PC-3 (cell line): Measurements from ENCODE around the gene RNF212B. TPM values are rescaled to one million over a fixed set of nuclear protein-coding genes. Genes with fewer than 3 reads are reported as not detected.

Source experiments
- ATAC-seq: fragments of 200-7000 bp; cut with Tn5 transposase; 2 replicates; pipeline ENCODE4 v1.9.1; 2020; ENCODE audit warnings: mild to moderate bottlenecking, moderate library complexity
- Bru-seq: library from RNA; stranded (reverse); fragments of 400-500 nt; gene quantifications from one replicate; lab custom pipeline; 2021; lab: Mats Ljungman, UMichigan
- BruChase-seq, 2 experiments: library from RNA; stranded (reverse); fragments of 400-500 nt; gene quantifications; one replicate each; lab custom pipeline; 2021; lab: Mats Ljungman, UMichigan
- BruUV-seq: library from RNA; stranded (reverse); fragments of 400-500 nt; replicated peaks from 2 replicates; lab custom pipeline; 2021; lab: Mats Ljungman, UMichigan
- CTCF ChIA-PET: fragments of 300-600 bp; sonication (Branson Sonifier 250); formaldehyde crosslinking; loops from one replicate; lab custom pipeline; 2022; ENCODE audit warnings: antibody characterized with exemption; lab: Charles Lee
- POLR2A ChIA-PET: fragments of 300-600 bp; sonication (Branson Sonifier 250); formaldehyde crosslinking; loops from one replicate; lab custom pipeline; 2022; ENCODE audit warnings: antibody characterized with exemption; ENCODE audit not compliant: unreplicated experiment; lab: Charles Lee
- DNase-seq: peaks from one replicate; pipeline ENCODE4 v3.0.0-alpha.2; 2015
- H2AFZ ChIP-seq: fragments of 300-600 bp; sonication (generic); 2 replicates; pipeline ENCODE4 v1.6.0; 2016; ENCODE audit warnings: antibody characterized with exemption, low read length
- H3F3A ChIP-seq: fragments of 300-600 bp; sonication (generic); one replicate; pipeline ENCODE4 v1.6.0; 2017; ENCODE audit warnings: antibody characterized with exemption, low read length, control low read depth, mild to moderate bottlenecking; ENCODE audit not compliant: unreplicated experiment
- H3K27ac ChIP-seq: fragments of 300-600 bp; sonication (generic); 2 replicates; pipeline ENCODE4 v1.5.1; 2016; ENCODE audit warnings: mild to moderate bottlenecking, low read length
- H3K27me3 ChIP-seq: fragments of 300-600 bp; sonication (generic); 2 replicates; pipeline ENCODE4 v1.6.1; 2016; ENCODE audit warnings: low read length, mixed read lengths
- H3K36me3 ChIP-seq: fragments of 300-600 bp; sonication (generic); 2 replicates; pipeline ENCODE4 v1.6.1; 2016; ENCODE audit warnings: low read depth, mixed run types, low read length, mixed read lengths
- H3K4me1 ChIP-seq: fragments of 300-600 bp; sonication (generic); 2 replicates; pipeline ENCODE4 v1.5.1; 2016; ENCODE audit warnings: low read length; ENCODE audit not compliant: insufficient read depth
- H3K4me2 ChIP-seq: fragments of 300-600 bp; sonication (generic); 2 replicates; pipeline ENCODE4 v1.6.0; 2016; ENCODE audit warnings: low read length
- H3K4me3 ChIP-seq: fragments of 300-600 bp; sonication (generic); 2 replicates; pipeline ENCODE4 v1.5.1; 2016; ENCODE audit warnings: mild to moderate bottlenecking, low read length, mixed read lengths
- H3K79me2 ChIP-seq: fragments of 300-600 bp; sonication (generic); 2 replicates; pipeline ENCODE4 v1.6.1; 2017; ENCODE audit warnings: low read length, mixed read lengths
- H3K9ac ChIP-seq: fragments of 300-600 bp; sonication (generic); 2 replicates; pipeline ENCODE4 v1.6.0; 2016; ENCODE audit warnings: mild to moderate bottlenecking, low read length
- H3K9me2 ChIP-seq: fragments of 300-600 bp; sonication (generic); replicated peaks from 2 replicates; pipeline ENCODE4 v1.6.1; 2016; ENCODE audit warnings: mixed run types, low read length, mixed read lengths
- H3K9me3 ChIP-seq: fragments of 300-600 bp; sonication (generic); 2 replicates; pipeline ENCODE4 v1.6.1; 2016; ENCODE audit warnings: low read length, mixed read lengths
- H4K20me1 ChIP-seq: fragments of 300-600 bp; sonication (generic); 2 replicates; pipeline ENCODE4 v1.6.1; 2016; ENCODE audit warnings: low read length, mixed read lengths
- EZH2 ChIP-seq: fragments of 300-600 bp; sonication (generic); IDR thresholded peaks from one replicate; pipeline ENCODE4 v1.6.1; 2017; ENCODE audit warnings: antibody characterized with exemption, mild to moderate bottlenecking, low read length; ENCODE audit not compliant: unreplicated experiment
- EZH2phosphoT487 ChIP-seq: fragments of 300-600 bp; sonication (generic); IDR thresholded peaks from 2 replicates; pipeline ENCODE4 v1.6.1; 2018; ENCODE audit warnings: mild to moderate bottlenecking, antibody characterized with exemption, low read length, borderline replicate concordance
- intact Hi-C: fragments of 100-400 bp; cut with micrococcal nuclease; formaldehyde crosslinking; loops from 2 replicates; pipeline ENCODE4 v1.9.0; 2023
- long read RNA-seq: library from polyadenylated mRNA; unstranded; transcript quantifications from one replicate; pipeline ENCODE4 v2.0.0, GENCODE V29; 2021; ENCODE audit not compliant: unreplicated experiment
- total RNA-seq: library from RNA; depleted of rRNA; stranded (reverse); fragments of >200 nt; gene quantifications from 2 replicates; pipeline ENCODE4 v1.2.3, GENCODE V29; 2014; rRNA removed
- TF ChIP-seq, protein P1 (sequence below): fragments of 300-600 bp; sonication (generic); conservative IDR thresholded peaks from 2 replicates; pipeline ENCODE4 v1.5.1; 2017; ENCODE audit warnings: antibody characterized with exemption, low read depth, mild to moderate bottlenecking, low read length

The RNF212B gene, protein sequence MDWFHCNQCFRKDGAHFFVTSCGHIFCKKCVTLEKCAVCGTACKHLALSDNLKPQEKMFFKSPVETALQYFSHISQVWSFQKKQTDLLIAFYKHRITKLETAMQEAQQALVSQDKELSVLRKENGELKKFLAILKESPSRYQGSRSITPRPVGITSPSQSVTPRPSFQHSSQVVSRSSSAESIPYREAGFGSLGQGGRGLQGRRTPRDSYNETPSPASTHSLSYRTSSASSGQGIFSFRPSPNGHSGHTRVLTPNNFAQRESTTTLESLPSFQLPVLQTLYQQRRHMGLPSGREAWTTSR
- not detected in 2 replicates for total RNA-seq
- percentile 4 among the genes with signal in this experiment for Bru-seq, nascent RNA
- BruChase-seq, experiment 1, labeled RNA remaining after a 6-hour chase: not detected
- percentile 3 among the genes with signal in this experiment for BruChase-seq, experiment 2, labeled RNA remaining after a 2-hour chase
- long read RNA-seq, partial matches to known transcripts: 0 of 1 reads
- long read RNA-seq, other reads (novel, unspliced or antisense): 1 of 1 reads

DNA sequence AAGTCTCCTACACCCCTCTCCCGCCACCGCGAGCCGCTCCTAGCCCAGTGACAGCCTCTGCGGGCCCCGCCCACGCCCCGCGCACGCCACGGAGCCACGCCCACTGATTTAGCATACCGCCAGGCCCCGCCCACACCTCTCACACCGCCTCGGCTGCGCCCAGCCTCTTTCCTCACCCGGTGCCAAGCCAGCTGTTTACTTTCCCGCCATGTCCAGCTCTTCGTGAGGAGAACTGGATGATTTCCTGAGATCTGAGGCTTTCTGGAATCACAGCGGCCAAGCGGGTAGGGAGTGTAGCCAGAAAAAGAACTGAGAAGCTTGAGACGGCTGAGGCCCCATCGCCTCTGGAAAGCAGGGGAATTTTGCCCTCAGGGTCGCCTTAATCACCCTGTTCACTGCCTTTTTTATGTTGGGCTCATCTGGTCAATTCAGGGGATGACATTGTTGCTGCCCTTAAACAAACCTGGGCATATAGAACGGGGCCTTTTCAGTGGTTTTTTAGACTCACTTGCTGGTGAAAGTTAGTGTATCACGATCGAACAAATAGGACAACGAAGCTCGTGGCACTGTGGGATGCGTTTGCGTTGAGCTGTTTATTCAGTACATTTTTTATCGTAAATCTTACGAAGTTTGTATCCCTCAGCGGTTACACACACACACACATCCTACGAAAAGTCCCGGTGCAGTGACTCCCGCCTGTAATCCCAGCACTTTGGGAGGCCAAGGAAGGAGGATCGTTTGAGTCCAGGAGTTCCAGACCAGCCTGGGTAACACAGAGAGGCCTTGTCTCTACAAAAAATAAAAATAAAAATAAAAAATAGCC lies at the start of gene RNF212B:
Gene RNF212B (plus strand): TSS at position 165 of the 823 bp plus-strand sequence. CDS start 2,410 bp downstream, outside the sequence.
- Histone ChIP-seq H3K36me3 (no peaks in the 10 kb centered on the region), H3K79me2 (no peaks in the 10 kb centered on the region), H3K4me1 (no peaks in the 10 kb centered on the region), H3K9ac (no peak within 1 kb of the TSS), H3K27ac (no peak within 1 kb of the TSS), H3K4me3 (peak within 1 kb of the TSS; percentile 57), H3K9me2 (no peaks in the 10 kb centered on the region), H3K4me2 (peak within 1 kb of the TSS; percentile 79), H3F3A (no peaks in the 10 kb centered on the region), H2AFZ (peak within 1 kb of the TSS; percentile 87), H4K20me1 (no peaks in the 10 kb centered on the region), H3K27me3 (peaks cover 19% of the 10 kb centered on the region; the same call in 1 of the 2 replicates), H3K9me3 (no peaks in the 10 kb centered on the region)
- intact Hi-C loops: no loop called here
- DNase-seq (peak; percentile 88), ATAC-seq (peak; percentile 99)
- ChIA-PET CTCF (no interaction called here), POLR2A (interaction anchor here (0.5 to 0.6 kb wide), 2 partner anchors 12 to 53 kb away, joined by 4 to 20 read pairs; no protein-coding TSS in a partner anchor)
- BruUV-seq: no TSS peak
- TF ChIP-seq EZH2phosphoT487 (no peak), EZH2 (no peak)
- TF ChIP-seq, protein P1, sequence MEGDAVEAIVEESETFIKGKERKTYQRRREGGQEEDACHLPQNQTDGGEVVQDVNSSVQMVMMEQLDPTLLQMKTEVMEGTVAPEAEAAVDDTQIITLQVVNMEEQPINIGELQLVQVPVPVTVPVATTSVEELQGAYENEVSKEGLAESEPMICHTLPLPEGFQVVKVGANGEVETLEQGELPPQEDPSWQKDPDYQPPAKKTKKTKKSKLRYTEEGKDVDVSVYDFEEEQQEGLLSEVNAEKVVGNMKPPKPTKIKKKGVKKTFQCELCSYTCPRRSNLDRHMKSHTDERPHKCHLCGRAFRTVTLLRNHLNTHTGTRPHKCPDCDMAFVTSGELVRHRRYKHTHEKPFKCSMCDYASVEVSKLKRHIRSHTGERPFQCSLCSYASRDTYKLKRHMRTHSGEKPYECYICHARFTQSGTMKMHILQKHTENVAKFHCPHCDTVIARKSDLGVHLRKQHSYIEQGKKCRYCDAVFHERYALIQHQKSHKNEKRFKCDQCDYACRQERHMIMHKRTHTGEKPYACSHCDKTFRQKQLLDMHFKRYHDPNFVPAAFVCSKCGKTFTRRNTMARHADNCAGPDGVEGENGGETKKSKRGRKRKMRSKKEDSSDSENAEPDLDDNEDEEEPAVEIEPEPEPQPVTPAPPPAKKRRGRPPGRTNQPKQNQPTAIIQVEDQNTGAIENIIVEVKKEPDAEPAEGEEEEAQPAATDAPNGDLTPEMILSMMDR: no peak

DNA sequence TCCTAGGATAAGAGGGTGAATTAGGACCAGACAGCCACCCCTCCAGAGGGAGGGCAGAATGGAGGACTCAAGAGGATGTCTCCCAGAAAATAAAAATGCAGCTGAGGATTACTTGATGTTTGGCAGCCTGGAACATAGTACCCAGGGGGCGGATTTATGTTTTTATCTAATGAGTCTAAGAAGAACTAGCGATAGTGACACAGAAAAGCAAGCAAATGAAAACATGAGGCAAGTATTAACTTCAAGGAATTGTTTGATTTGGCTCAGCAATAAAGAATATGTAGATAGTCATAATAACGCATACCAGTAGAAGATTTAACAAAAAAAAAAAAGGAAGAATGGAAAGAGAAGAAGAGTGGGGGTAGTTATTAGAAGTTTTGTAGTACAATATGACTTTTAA lies 44.3 kb upstream of the RNF212B start:
- H3K36me3 ChIP-seq: no peaks in the 10 kb centered on the region
- H3K4me3 ChIP-seq: no peak overlapping the region
- ChIA-PET POLR2A (no interaction called here), CTCF (interaction anchor here (0.7 kb wide), 1 partner anchor 721 kb away, joined by 4 read pairs; no protein-coding TSS in a partner anchor)
- no TSS peak for BruUV-seq
- TF ChIP-seq EZH2phosphoT487 (no peak), EZH2 (no peak)
- TF ChIP-seq, protein P1: no peak
- intact Hi-C loops: no loop called here
- H3K27me3 ChIP-seq: peaks cover 15% of the 10 kb centered on the region
- H3K4me2 ChIP-seq: no peak overlapping the region
- ATAC-seq (no peak), DNase-seq (no peak)
- H3K27ac ChIP-seq: no peak overlapping the region
- no peak overlapping the region for H3K9ac ChIP-seq
- H3K4me1 ChIP-seq: no peaks in the 10 kb centered on the region
- H3K9me2 ChIP-seq: no peaks in the 10 kb centered on the region
- H3K79me2 ChIP-seq: no peaks in the 10 kb centered on the region
- no peaks in the 10 kb centered on the region for H3K9me3 ChIP-seq
- no peak overlapping the region for H2AFZ ChIP-seq
- no peaks in the 10 kb centered on the region for H4K20me1 ChIP-seq
- no peaks in the 10 kb centered on the region for H3F3A ChIP-seq
